Body of pancreas (tissue), 4 donors: ENCODE measurements around the gene MEAF6. TPM values are rescaled to one million over a fixed set of nuclear protein-coding genes. Genes with fewer than 3 reads are reported as not detected.

Source experiments
- ATAC-seq: fragments of 150-250 bp; one replicate; pipeline ENCODE4 v1.9.1; 2016
- DNase-seq, 4 donors: peaks; one replicate each; pipeline ENCODE4 v3.0.0-alpha.2; 2019
- H3K27ac ChIP-seq, 4 donors: fragments of 200-600 bp; sonication (generic); 1 replicate in 3 of 4; 2 replicates in 1 of 4; pipeline versions ENCODE4 v1.5.1 to v1.6.1; 2016 to 2019; ENCODE audit warnings: mild to moderate bottlenecking in 1 of 4, mixed read lengths in 1 of 4, moderate library complexity in 1 of 4
- H3K27me3 ChIP-seq, 2 donors: fragments of 200-600 bp; sonication (generic); one replicate each; pipeline ENCODE4 v1.6.0; 2016; ENCODE audit warnings: mild to moderate bottlenecking in 1 of 2
- H3K36me3 ChIP-seq, 2 donors: fragments of 200-600 bp; sonication (generic); replicated peaks in 1 of 2; 2 replicates each; pipeline ENCODE4 v1.5.1; 2016; ENCODE audit warnings: low read depth in 2 of 2; ENCODE audit not compliant: insufficient read depth in 1 of 2
- H3K4me1 ChIP-seq: fragments of 200-600 bp; sonication (generic); one replicate; pipeline ENCODE4 v1.6.0; 2016
- H3K4me3 ChIP-seq, 2 donors: fragments of 200-600 bp; sonication (generic); 1 replicate in 1 of 2; 2 replicates in 1 of 2; pipeline ENCODE4 v1.5.1; 2016 to 2019
- H3K9me3 ChIP-seq, 3 donors: fragments of 200-600 bp; sonication (generic); 1 replicate in 2 of 3; 2 replicates in 1 of 3; pipeline ENCODE4 v1.5.1; 2016
- POLR2A ChIP-seq, 3 donors: fragments of 450-650 bp; IDR thresholded peaks; one replicate each; pipeline ENCODE4 v1.6.1; 2016; ENCODE audit warnings: antibody characterized with exemption in 3 of 3, mild to moderate bottlenecking in 2 of 3
- WGBS, 2 donors: methylation state at CpG; one replicate each; pipeline ENCODE4 v1.1.5; 2017; 5-methylcytosine and 5-hydroxymethylcytosine counted together
- intact Hi-C: fragments of 100-400 bp; cut with DNase I; formaldehyde crosslinking; loops from one replicate; pipeline ENCODE4 v1.15.1; 2023
- total RNA-seq, 2 donors: library from RNA; depleted of rRNA; stranded (reverse); fragments of >200 nt; gene quantifications; one replicate each; pipeline ENCODE4 v1.1.0, GENCODE V29; 2016
- TF ChIP-seq, protein P1 (sequence below), 7 experiments: fragments of 450-650 bp in 4 of 7; fragments of 200-600 bp in 3 of 7; sonication (generic) in 3 of 7; IDR thresholded peaks; one replicate each; pipeline ENCODE4 v1.5.1; 2016 to 2019; ENCODE audit warnings: antibody characterized with exemption in 7 of 7

MEAF6 gene
- total RNA-seq, 2 donors from 2014 or later = 36.3 to 43.5 TPM

DNA sequence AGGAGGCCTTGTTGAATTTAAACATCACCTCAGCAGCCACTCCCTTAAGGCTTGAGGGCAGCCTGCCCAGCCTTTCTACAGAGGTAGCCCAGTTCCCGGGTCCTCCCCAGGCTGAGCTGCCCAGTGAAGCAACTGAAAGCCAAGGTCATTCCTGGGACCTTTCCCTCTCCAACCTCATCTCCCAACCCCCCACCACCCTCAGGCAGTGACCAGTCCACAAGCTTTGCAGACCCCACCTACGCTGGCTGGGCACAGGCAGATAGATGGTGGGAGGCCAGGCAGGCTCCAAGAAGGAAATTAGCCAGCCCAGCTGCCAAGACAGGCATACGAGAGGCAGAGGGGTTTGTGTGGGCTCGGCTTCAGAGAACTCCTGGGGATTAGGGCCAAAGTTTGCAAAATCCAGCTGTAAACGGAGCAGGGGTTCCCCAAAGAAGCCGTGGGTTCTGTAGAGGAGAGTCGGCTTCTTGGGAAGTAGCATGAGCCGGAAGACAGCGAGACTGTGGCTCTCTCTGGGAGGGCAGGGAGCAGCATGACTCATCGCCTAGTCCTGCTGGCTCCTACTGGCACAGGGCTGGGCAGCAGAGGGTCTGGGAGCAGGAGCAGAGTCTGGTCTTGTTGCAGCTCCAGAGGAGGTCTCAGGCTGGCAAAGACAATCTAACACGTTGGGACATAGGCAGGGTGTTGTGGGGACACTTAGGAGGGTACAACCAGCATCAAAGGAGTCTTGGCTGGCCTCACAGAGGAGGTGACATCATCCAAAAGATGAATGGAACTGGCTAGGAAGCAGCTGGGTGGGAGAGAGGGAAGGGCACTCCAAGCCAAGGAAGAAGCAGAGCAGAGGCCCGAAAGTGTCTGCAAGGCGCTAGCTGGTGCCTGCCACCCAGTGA is 43.0 kb downstream of the MEAF6 start:
- peaks cover 50% of the 10 kb centered on the region for H3K4me1 ChIP-seq

DNA sequence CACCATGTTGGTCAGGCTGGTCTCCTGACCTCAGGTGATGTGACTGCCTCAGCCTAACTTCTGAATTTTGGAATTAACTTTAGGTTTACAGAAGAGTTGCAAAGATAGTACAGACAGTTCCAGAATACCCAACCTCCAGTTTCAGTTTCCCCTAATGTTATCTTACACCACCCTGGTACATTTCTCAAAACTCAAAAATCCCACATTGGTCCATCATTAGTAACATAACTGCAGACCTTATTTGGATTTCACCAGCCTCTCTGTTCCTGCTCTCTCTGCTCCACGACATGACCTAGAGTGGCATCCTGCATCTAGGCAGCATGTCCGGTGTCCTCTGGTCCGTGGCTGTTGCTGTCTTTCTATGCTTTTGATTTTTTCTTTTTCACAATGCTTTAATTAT is 45.2 kb downstream of the MEAF6 start:
- 83 to 92% methylated on average over 3 of the region's 3 CpGs for WGBS, 2 donors
- Histone ChIP-seq H3K4me3 (no peak overlapping the region), H3K27me3 (no peaks in the 10 kb centered on the region)

More for the DNA sequence above, 43.0 kb downstream of the MEAF6 start:
- Histone ChIP-seq H3K9me3 (no peaks in the 10 kb centered on the region), H3K4me3 (no peak overlapping the region), H3K27ac (peak overlapping the region; percentile 83 to 96 (median 92)), H3K36me3 (no peaks in the 10 kb centered on the region), H3K27me3 (no peaks in the 10 kb centered on the region)
- ATAC-seq (peak; percentile 68), DNase-seq (peak; percentile 82 to 93 (median 85))
- 14 to 34% methylated on average over 12 to 13 of the region's 13 CpGs for WGBS, 2 donors
- intact Hi-C loops = no loop called here
- peak; percentile 43 to 77 (median 49) for TF ChIP-seq POLR2A (IDR thresholded peaks at IDR 0.05)
- TF ChIP-seq, protein P1, sequence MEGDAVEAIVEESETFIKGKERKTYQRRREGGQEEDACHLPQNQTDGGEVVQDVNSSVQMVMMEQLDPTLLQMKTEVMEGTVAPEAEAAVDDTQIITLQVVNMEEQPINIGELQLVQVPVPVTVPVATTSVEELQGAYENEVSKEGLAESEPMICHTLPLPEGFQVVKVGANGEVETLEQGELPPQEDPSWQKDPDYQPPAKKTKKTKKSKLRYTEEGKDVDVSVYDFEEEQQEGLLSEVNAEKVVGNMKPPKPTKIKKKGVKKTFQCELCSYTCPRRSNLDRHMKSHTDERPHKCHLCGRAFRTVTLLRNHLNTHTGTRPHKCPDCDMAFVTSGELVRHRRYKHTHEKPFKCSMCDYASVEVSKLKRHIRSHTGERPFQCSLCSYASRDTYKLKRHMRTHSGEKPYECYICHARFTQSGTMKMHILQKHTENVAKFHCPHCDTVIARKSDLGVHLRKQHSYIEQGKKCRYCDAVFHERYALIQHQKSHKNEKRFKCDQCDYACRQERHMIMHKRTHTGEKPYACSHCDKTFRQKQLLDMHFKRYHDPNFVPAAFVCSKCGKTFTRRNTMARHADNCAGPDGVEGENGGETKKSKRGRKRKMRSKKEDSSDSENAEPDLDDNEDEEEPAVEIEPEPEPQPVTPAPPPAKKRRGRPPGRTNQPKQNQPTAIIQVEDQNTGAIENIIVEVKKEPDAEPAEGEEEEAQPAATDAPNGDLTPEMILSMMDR (IDR thresholded peaks at IDR 0.05) = no peak

DNA sequence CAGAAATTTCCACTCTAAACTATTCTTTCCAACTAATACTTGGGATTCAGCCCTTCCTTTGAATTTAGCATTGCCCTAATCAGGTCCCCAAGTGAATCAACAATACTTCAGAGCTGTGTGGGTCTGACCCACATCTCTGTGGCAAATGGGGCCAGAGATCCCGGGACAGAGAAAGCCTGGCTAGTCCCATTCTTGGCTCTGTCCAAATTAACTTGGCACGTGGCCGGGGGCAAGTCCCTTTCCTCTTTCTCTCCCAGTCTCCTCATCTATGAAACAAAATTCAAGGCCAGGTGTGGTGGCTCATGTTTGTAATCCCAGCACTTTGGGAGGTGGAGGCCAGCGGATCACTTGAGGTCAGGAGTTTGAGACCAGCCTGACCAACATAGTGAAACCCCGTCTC is 46.5 kb downstream of the MEAF6 start:
- H3K4me3 ChIP-seq = no peak overlapping the region
- no peaks in the 10 kb centered on the region for H3K27me3 ChIP-seq
- ATAC-seq = no peak
- H3K27ac ChIP-seq = no peak overlapping the region
- intact Hi-C loops = no loop called here
- DNase-seq = no peak
- H3K4me1 ChIP-seq = peaks cover 44% of the 10 kb centered on the region
- TF ChIP-seq, protein P1 (IDR thresholded peaks at IDR 0.05) = no peak
- no peak for TF ChIP-seq POLR2A (IDR thresholded peaks at IDR 0.05)
- no peaks in the 10 kb centered on the region for H3K36me3 ChIP-seq
- no peaks in the 10 kb centered on the region for H3K9me3 ChIP-seq
- 85 to 91% methylated on average over 5 of the region's 5 CpGs for WGBS, 2 donors

More for the DNA sequence above, 45.2 kb downstream of the MEAF6 start:
- Histone ChIP-seq H3K9me3 (no peaks in the 10 kb centered on the region), H3K36me3 (no peaks in the 10 kb centered on the region), H3K4me1 (peaks cover 53% of the 10 kb centered on the region), H3K27ac (no peak overlapping the region)
- TF ChIP-seq, protein P1 (IDR thresholded peaks at IDR 0.05) = no peak
- no peak for TF ChIP-seq POLR2A (IDR thresholded peaks at IDR 0.05)
- ATAC-seq = no peak
- intact Hi-C loops = no loop called here
- DNase-seq = no peak

DNA sequence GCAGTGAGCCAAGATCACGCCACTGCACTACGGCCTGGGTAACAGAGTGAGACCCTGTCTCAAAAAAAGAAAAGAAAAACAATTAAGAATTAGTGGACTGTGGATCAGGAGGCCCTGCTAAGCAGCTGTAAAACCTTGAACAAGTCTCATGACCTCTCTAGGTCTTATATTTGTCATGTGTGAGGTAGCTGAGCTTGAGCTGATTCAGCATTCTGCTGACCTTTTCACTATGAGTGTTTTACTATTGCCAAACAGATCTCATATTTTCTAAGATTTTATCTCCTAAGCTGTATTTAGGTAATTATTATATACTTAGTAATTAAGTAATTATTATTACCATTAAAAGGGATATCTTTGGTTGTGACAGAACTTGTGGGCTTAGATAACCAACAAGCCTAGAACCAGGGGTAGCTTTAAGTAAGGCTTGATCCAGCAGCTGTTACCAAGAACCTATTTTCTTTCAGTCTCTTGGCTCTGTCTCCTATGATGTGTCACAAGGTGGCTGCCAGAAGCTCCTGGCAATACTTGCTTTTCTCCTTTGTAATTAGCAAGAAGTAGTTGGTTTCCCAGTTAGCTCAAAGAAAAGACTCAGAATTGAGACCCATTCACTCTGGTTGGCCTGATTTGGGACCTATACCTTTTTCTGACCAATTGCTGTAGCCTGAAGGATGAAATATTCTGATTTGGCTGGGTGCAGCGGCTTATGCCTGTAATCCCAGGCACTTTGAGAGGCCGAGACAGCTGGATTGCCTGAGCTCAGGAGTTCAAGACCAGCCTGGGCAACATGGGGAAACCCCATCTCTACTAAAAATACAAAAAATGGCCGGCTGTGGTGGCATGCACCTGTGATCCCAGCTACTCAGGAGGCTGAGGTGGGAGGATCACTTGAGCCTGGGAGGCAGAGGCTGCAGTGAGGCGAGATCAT is 48.7 kb downstream of the MEAF6 start:
- H3K9me3 ChIP-seq = no peaks in the 10 kb centered on the region
- intact Hi-C loops = no loop called here
- DNase-seq (peak; percentile 38 to 64 (median 52)), ATAC-seq (peak; percentile 84)
- H3K4me1 ChIP-seq = peaks cover 22% of the 10 kb centered on the region
- no peaks in the 10 kb centered on the region for H3K36me3 ChIP-seq
- WGBS, 2 donors = 78 to 81% methylated on average over 5 to 6 of the region's 6 CpGs
- no peak for TF ChIP-seq POLR2A (IDR thresholded peaks at IDR 0.05)
- TF ChIP-seq, protein P1 (IDR thresholded peaks at IDR 0.05) = no peak
- no peak overlapping the region for H3K4me3 ChIP-seq
- no peaks in the 10 kb centered on the region for H3K27me3 ChIP-seq
- peak overlapping the region; percentile 50 to 74 (median 66) for H3K27ac ChIP-seq
